NCI-H1436 treated with DMSO at 0.1 percent for 48 hours (cell line): Measurements from ENCODE around the gene PDX1.

Source experiments
- DNase-seq: peaks from one replicate; lab custom pipeline; 2025; lab: John Stamatoyannopoulos, UW

Gene PDX1

DNA sequence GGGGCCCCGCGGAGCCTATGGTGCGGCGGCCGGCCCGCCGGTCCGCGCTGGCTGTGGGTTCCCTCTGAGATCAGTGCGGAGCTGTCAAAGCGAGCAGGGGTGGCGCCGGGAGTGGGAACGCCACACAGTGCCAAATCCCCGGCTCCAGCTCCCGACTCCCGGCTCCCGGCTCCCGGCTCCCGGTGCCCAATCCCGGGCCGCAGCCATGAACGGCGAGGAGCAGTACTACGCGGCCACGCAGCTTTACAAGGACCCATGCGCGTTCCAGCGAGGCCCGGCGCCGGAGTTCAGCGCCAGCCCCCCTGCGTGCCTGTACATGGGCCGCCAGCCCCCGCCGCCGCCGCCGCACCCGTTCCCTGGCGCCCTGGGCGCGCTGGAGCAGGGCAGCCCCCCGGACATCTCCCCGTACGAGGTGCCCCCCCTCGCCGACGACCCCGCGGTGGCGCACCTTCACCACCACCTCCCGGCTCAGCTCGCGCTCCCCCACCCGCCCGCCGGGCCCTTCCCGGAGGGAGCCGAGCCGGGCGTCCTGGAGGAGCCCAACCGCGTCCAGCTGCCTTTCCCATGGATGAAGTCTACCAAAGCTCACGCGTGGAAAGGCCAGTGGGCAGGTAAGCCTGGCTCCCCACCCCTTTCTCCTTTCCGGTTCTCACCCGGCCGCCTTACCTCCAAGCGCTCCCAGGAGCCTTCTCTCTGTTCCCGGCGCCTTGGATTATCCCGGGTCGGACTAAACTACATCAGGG, at the start of gene PDX1:
Gene PDX1 (plus strand): TSS at position 67 of the 743 bp plus-strand sequence. CDS start 139 bp downstream, at position 206.
- no peak for DNase-seq

DNA sequence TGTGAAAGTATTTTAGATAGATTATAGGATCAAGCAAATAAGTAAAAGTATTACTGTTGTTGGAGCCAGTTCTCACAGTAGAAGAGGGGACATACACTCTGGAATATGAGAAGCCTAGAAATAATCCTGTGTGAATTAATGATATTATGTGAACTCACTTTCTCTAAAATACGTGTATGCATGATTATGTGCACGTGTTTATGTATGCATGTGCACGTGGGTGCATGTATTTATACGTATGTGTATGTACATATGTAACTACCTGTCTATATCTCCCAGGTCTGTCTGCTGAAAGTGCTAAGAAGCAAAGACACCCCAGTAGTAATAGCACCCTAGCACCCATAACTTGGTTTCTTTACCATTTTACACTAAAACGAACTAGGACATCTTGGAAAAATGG, 41.5 kb upstream of the PDX1 start:
- no peak for DNase-seq

DNA sequence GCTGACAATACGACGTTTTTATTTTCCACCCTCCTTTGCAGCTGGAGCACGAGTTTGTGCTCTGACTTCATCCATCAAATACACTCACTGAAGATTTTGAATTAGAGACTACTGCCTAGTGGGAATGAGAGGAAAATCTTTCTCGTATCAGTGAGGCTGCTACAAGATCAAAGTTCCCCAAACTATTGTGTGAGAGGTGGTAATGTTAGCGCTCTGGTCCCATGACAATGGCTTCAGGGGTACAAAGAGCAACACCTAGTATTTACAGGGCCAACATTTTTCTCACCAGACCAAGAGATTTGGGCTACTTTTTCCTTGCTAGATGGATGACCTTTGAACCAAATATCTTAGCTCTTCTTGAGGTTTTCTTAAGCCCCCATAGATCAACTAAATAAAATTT, 30.3 kb upstream of the PDX1 start:
- DNase-seq: no peak

DNA sequence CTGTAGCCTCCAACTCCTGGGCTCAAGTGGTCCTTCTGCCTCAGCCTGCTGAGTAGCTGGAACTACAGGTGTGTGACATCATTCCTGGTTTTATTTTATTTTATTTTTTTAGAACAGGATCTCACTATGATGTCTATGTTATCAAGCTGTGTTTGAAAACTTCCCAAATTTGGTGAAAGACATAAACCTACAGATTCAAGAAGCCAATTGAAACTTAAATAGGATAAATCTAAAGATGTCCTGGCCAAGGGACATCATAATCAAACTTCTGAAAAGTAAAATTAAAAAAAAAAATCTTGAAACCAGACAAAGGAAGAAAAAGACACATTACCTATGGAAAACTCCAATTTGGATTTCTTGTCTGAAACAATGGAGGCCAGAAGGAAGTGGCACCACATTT, 23.1 kb upstream of the PDX1 start:
- no peak for DNase-seq

DNA sequence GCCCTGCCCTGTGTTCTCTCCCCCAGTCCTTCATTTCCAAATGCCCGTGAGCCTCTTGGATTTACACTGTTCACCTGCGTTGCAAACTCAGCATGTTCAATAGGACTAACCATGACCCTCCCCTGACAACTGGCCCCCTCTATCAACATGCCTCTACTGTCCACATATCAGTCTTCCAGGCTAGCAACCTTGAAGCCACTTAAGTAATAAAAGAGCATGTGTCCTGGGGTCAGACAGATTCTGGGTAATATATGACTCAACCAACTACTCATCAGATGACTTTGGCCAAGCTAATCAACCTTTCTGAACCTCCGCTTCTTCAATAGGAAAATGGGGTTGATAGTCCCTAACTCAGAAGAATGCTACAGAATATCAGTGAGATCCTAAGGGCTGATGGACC, 15.1 kb upstream of the PDX1 start:
- DNase-seq: no peak

DNA sequence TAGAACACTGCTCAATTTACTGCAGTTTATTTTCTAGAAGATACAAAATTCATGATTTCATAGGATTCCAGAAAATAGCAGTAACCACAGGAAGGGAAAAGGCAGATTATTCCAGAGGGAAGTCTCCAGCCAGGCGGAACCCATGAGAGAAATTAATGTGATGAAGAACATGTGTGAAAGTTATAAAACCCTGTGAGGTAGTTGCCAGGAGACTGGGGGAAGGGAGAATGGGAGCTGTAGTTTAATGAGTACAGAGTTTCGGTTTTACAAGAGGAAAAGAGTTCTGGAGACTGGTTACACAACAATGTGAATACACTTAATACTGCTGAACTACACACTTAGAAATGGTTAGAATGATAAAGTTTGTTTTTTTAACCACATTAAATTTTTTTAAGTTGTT, 14.2 kb upstream of the PDX1 start:
- DNase-seq: no peak

DNA sequence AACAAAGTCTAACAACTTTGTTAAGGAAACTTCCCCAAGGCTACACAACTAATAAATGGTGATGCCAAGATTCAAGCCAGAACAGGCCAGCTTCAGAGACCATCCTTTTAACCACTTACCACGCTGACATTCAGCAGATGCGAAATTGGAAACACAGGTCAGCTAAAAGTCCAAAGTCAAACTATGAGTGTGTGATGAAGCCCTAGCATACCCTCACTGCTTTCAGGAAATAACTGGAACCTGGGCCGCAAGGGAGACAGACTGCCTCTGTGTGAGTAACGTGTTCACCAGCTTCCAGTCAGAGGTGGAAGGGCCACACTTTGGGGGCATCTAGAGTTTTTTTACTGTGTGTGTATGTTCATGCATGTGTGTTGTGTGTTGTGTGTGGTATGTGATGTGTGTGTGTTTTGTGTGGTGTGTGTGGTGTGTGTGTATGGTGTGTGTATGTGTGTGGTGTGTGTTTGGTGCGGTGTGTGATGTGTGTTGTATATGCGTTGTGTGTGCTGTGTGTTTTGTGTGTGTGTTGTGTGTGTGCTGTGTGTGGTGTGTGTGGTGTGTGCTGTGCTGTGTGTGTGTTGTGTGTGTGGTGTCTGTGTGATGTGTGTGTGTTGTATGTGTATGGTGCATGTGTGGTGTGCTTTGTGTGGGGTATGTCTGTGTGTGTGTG, 12.5 kb upstream of the PDX1 start:
- DNase-seq: no peak

DNA sequence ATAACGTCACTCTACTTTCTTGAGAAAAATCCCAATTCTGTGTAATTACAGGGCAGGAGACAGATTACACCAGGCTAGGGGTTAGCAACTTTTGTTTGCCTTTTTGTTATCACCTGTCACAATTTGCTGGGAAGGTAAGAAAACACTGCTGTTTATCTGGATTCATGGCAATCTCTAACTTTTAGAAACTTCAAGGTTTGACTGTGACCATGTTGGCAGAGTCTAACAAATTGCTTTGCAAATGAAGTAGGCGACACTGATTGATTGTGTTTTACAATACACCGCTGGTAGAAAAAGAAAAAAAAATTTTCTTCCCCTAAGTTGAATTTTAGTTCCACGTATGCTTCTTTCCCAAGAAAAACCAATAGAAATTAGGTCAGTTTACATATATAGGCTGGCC, 10.4 kb upstream of the PDX1 start:
- no peak for DNase-seq

DNA sequence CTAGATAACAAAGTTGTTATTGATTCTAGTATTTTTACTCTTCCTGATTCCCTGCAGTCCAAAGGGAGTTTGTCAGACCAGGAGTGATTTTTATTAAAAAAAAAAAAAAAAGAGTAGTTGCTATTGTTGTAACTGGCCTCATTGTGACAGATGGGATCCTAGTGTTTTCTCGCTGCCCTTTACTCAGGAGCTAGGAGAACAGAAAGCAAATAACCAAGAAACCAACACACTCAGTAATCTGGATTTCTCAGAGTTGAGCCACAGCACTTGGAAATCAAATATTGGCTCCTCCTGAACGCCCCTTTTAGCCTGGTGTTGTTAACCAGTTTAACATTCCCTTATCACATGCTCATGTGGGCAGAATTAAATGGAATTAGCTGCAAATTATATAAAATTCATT, 8.3 kb upstream of the PDX1 start:
- DNase-seq: no peak

DNA sequence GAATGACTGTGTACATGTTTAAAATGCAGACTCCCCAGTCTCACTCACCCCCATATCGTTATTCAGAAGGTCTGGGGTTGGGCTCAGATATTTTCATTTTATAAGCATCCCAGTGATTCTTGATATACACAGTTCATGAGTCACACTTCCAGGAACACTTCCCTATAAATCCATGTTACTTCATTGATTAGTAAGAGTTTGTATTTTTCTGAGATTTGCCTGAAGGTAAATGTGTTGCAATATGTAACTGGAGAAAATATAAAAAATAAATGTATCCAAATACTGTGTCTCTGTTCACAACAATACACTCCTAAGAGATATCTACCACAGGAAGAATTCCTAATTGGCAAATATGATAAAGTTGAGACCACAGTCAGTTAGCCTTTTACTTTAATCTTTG, 6.6 kb upstream of the PDX1 start:
- no peak for DNase-seq

DNA sequence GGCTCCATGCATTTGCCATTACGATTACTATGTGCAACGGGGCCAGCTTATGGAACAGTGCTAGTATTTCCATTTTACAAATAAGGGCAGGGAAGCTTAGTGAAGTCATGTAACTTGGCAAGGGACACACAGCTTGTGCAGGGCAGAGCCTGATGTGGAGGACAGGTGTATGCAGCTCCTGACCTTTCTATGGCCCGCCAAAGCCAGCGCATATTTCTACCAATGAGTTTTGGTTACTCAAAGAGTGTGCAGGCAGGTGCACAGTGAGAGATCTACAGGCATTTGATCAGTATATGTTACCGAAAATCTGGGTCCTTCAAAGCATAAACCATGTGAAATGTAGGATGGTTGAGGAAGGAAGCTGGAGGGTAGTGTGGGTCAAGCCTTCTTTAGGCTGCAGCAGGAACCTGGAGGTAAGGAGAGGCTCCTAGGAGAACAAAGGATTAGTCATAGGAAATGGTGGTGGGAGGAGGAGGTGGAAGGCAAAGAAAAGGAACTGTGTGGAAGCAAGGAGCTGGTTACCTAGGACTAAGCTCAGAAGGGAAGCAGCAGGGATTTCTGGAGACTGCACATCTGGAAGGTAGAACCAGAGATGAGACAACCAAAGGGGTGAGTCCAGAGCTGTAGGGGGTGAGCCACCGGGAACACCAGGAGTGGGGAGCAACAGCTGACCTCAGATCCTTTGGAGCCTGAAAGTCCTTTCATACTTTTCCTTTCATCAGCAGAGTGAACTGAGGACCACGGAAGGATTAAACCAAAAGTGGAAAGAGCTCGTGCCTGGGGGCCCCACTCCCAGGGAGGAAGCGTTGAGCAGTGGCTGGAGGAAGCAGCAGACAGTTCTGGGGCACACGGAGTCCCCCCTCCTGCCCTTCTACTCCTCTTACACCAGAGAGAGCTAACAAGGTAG, 4.2 kb upstream of the PDX1 start:
- DNase-seq: no peak

DNA sequence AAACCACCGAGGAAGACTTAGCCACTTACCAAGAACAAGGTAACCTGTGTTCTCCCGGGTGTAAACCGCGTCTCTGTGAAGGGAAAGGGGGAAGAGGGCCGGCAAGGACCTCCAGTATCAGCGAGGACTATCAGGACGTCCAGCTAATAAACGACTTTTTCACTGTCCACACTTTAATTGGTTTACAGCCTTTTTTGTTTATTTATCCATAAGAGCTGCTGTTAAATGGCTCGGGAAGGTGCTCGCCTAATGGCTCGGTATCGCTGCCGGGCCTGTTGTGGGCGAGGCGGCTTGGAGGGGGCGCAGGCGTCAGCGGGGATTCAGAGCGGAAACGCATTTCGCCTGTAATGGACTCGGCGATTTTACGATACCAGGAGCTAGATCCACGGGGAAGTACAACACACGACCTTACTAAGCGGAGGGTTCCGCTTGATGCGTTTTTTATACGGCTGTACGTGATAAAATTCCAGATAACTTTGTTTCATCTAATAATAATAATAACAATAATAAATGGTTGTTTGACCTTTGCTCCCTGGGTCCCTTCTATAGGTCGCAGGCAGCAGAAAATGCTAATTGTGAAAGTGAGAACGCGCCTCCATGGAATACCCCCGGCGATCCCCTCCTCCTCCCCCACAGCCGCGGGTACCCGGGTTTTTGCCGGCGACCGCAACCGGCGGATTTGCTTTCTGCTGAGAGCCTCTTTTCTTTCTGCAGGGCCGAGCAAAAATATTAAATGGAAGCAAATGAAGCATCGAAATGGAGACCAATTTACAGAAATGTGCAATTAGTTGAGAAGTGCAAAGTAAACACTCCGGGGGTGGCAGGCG, 2.5 kb upstream of the PDX1 start:
- DNase-seq: no peak

DNA sequence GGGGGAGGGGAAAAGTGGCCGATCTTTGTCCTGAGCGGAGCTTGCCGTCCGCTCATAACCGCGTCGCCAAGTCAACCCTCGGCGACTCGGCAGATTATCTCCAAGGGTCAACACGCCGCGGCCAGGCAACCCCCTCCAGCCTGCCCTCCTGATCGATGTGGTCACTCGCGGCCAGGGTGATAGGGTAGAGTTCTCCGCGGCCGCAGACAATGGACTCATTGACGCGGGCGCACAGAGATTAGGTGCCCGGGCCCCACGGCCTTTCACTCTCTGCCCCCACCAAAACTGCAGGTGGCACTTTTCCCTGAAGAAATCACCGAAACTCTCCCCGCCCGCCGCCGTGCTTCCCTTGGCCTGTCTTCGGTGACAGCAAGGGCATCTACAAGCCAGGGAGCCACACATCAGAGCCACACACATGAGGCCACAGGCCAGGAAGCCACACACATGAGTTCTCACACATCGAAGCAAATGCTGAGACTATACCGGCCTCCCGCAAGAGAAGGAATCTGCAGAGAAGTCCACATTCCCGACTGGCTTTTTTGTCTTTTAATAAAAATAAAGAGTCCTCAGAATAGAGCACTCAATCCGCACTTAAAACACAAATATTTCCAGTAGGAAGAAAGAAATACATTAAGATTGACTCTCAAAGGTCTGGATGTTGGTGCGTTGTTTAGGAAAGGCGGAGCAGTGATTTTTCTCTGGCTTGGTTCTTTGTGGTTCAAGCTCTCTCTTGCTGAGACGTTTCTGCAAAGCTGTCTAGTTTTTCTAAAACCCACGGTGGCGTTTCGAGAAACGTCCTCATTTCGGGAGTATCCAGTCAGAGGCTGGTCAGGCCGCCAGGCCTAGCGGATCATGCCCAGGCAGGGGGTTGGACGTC, 1.5 kb upstream of the PDX1 start:
- DNase-seq: no peak

DNA sequence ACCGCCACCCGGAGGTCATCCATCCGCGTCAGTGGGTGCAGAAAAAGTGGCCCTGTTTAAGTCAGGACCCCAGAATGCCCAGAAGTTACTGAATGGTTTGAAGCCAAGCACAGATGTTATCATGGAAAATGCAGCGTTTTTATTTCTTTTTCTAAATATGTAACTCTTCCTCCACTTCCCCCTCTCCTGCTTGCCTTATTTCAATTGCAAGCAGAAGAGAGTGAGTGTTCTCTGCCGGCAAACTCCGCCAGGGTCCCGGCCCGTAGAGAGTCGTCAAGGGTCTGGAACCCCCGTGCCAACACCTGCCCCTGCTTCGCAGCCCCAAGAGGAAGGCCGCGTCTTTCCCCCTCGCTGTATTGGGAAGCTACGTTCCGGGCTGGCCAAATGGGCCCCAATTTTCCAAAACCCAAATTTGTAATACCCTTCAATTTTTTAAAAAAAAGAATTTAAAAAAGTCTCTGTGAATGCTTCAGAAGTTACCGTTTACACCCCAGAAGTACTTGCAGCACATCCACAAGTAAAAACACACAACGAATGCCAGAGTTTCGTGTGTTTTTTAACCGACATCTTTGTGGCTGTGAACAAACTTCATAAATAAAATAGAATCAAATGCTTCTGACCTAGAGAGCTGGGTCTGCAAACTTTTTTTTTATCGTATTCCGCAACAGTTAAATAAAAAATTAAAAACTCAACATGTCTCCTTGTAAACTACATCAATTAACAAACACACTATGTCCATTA, 712 bp upstream of the PDX1 start:
- no peak for DNase-seq

DNA sequence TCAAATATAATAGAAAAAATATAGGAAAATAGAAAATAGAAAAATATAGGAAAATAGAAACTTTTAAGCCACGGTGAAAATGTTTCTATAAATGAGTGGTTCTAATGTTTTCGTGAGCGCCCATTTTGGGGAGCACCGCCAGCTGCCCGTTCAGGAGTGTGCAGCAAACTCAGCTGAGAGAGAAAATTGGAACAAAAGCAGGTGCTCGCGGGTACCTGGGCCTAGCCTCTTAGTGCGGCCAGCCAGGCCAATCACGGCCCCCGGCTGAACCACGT, 204 bp upstream of the PDX1 start:
- no peak for DNase-seq

DNA sequence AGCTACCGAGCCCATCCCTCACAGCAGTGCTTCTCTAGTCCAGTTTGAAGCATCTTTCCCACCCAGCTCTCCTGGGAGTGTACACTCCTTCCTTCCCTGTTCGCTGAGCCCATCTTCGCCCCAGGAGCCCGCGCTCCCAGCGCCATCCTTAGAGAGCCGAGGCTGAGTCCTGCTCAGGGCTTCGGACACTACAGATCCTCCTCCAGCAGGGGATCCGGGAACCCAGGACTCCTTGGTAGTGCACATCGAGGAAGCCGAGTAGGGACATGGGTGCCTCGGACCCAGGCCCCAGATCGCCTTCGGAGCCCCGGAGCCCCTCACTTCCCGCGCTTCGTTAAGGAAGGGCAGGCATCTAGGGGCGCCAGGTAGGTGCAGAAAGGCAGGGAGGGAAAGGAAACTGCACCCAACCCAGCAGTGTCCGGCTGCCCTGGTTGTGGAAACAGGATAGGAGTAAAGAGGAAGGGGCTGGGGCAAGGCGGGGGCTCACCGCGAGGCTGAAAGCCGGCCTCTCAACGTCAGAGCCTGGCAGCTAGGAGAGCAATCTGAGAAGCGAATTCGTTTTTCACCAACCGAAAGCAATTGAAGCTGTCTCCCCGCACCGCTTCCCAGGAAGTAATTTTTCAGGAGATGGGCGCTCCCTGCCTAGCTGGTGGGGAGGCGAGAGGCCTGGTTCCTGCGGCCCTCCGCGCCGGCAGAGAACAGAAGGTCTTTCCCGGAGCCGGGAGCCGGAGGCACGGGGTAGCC, 1.0 kb downstream of the PDX1 start:
- no peak for DNase-seq

DNA sequence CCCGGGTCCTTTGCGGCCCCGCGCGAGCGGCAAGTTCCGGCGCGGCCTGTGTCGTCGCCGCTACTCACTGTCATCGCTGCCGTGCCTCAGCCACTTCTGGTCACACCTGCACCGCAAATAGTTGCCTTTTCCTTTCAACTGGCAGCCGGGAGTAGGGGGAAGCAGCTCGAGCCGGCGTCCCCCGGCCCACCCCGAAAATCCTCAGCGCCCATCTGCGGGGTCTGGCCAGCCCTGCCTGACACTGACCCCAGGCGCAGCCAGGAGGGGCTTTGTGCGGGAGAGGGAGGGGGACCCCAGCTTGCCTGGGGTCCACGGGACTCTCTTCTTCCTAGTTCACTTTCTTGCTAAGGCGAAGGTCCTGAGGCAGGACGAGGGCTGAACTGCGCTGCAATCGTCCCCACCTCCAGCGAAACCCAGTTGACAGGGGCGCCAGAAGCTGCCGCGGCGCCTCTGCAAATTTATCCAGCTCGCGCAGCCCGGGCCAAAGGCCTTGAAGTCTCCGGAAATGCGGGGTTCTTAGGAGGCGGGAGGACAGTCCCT, 1.7 kb downstream of the PDX1 start:
- DNase-seq: no peak

DNA sequence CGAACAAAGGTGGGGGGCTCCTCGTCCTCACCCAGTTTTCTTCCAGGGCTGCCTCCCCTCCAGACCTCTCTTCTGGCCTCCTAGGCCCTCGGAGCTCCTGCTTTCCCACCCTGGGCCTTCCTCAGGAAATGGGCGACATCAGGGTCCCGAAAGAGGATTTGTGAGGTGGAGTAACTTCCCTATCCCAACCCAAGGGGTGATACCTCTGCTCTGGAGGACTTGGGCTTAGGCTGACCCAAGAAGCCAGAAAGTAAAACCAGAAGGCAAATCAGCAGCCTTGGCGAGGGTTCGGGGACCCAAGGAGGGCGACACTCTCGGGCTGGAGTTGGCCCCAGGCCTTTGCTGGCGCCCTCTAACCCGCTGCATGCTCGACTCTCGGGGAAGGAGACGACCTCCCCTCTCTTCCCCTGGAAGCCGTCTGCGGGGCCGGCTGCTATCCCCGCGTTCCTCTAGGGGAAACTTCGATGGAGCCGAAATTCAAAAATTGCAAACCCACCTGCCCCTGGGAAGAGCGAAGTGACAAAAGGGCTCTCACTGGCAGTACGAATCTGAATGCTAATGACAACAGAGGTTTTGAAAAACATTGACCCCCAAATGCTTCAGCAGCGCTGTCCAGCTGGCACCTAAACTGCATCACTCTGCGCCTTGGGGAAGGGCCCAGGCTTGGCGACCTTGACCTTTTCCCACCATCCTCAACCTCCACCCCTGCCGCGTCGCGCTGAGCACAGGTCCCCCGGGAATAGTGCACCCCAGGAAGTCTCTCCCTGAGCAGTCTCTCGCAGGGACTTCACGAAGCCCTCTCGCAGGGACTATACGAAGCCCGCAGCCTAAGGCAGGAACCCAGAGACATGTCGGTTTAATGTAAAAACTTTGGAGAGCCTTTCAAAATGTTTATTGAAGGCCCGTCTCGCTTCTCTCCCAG, 2.4 kb downstream of the PDX1 start:
- DNase-seq: no peak
